ENCODE data around the gene SMPDL3B.

SMPDL3B gene

GRCh38 chr1:27951396-27951795 is 16.6 kb downstream of the SMPDL3B start:
- no peak for DNase-seq (ENCODE audit: low read depth)
- TF ChIP-seq CTCF (IDR thresholded peaks at IDR 0.05; ENCODE audit: control insufficient read depth, insufficient read depth, low read depth, low read length, missing control alignments): no peak

GRCh38 chr1:27952147-27952546 is 17.3 kb downstream of the SMPDL3B start:
- H3K4me3 ChIP-seq (ENCODE audit: control insufficient read depth, low read depth, low read length): no peak overlapping the region
- no peak for TF ChIP-seq CTCF (IDR thresholded peaks at IDR 0.05; ENCODE audit: control insufficient read depth, insufficient read depth, low read depth, low read length, missing control alignments)
- no peak for DNase-seq (ENCODE audit: low read depth)

More at GRCh38 chr1:27951396-27951795, 16.6 kb downstream of the SMPDL3B start:
- H3K4me3 ChIP-seq (ENCODE audit: control insufficient read depth, low read depth, low read length): no peak overlapping the region

- no peak overlapping the region for H3K4me3 ChIP-seq (ENCODE audit: control insufficient read depth, low read depth, low read length)
- no peak for TF ChIP-seq CTCF (IDR thresholded peaks at IDR 0.05; ENCODE audit: control insufficient read depth, insufficient read depth, low read depth, low read length, missing control alignments)
- DNase-seq (ENCODE audit: low read depth): no peak
Measured at GRCh38 chr1:27954186-27954585, 19.4 kb downstream of the SMPDL3B start.

GRCh38 chr1:27955076-27955475 is 20.3 kb downstream of the SMPDL3B start:
- H3K4me3 ChIP-seq (ENCODE audit: control insufficient read depth, low read depth, low read length): no peak overlapping the region
- no peak for DNase-seq (ENCODE audit: low read depth)
- TF ChIP-seq CTCF (IDR thresholded peaks at IDR 0.05; ENCODE audit: control insufficient read depth, insufficient read depth, low read depth, low read length, missing control alignments): no peak

GRCh38 chr1:27956761-27957160 is 22.0 kb downstream of the SMPDL3B start:
- TF ChIP-seq CTCF (IDR thresholded peaks at IDR 0.05; ENCODE audit: control insufficient read depth, insufficient read depth, low read depth, low read length, missing control alignments): no peak
- no peak overlapping the region for H3K4me3 ChIP-seq (ENCODE audit: control insufficient read depth, low read depth, low read length)
- DNase-seq (ENCODE audit: low read depth): no peak

- no peak for TF ChIP-seq CTCF (IDR thresholded peaks at IDR 0.05; ENCODE audit: control insufficient read depth, insufficient read depth, low read depth, low read length, missing control alignments)
- DNase-seq (ENCODE audit: low read depth): no peak
- H3K4me3 ChIP-seq (ENCODE audit: control insufficient read depth, low read depth, low read length): no peak overlapping the region
Measured at GRCh38 chr1:27957655-27958054, 22.9 kb downstream of the SMPDL3B start.

GRCh38 chr1:27958513-27958912 is 23.7 kb downstream of the SMPDL3B start:
- H3K4me3 ChIP-seq (ENCODE audit: control insufficient read depth, low read depth, low read length): no peak overlapping the region
- DNase-seq (ENCODE audit: low read depth): no peak
- TF ChIP-seq CTCF (IDR thresholded peaks at IDR 0.05; ENCODE audit: control insufficient read depth, insufficient read depth, low read depth, low read length, missing control alignments): no peak
